ENCODE measurements around the gene GAB2. TPM values are rescaled to one million over a fixed set of nuclear protein-coding genes. Genes with fewer than 3 reads are reported as not detected.

The GAB2 gene
- total and polyA plus RNA-seq, 2 of the 4 experiments (the other 2 are of a cell fraction), result 3.3 to 5.9 TPM

DNA sequence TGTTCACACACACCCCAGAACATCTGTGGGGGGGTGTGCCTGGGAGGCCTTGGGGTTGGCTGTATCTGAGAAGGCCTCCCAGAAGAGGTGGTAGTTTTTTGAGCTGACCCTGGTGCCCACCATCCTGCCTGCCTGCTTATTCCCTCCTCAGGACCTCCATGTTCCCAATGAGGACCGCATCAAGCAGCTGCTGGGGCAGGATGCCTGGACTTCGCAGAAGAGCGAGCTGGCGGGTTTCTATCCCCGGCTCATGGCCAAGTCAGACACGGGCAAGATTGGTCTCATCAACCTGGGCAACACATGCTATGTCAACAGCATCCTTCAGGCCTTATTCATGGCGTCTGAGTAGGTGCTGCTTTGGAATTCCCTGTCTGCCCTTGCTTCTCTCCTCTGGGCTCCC lies 211.9 kb downstream of the GAB2 start:
- Histone ChIP-seq H3K4me3 (ENCODE audit: insufficient read depth, low read depth, low read length) (no peak overlapping the region), H3K56ac (ENCODE audit: extremely low read depth, insufficient read depth, low read length) (no peak overlapping the region), H3K9me3 (ENCODE audit: control insufficient read depth, insufficient read depth, low read length) (no peaks in the 10 kb centered on the region), H2AK5ac (ENCODE audit: low read depth, low read length) (no peak overlapping the region), H4K20me1 (ENCODE audit: insufficient read depth, low read length) (peaks cover 6% of the 10 kb centered on the region), H4K91ac (ENCODE audit: insufficient read depth, low read depth, low read length) (no peak overlapping the region), H3K18ac (ENCODE audit: low read depth, low read length) (no peak overlapping the region), H4K5ac (ENCODE audit: low read depth, low read length) (no peak overlapping the region), H3K27ac (ENCODE audit: insufficient read depth, low read length) (no peak overlapping the region), H3K23ac (ENCODE audit: low read depth, low read length) (no peak overlapping the region), H3K4me2 (ENCODE audit: low read depth, low read length) (no peak overlapping the region), H3K14ac (replicated peaks; ENCODE audit: low read depth, low read length) (no peak overlapping the region), H3K9ac (ENCODE audit: low read depth, low read length) (no peak overlapping the region), H4K8ac (ENCODE audit: low read depth in 2 of 2, low read length in 2 of 2) (no peak overlapping the region), H2BK20ac (ENCODE audit: low read depth, low read length) (no peak overlapping the region), H2AFZ (replicated peaks; ENCODE audit: low read length, poor library complexity) (no peak overlapping the region), H2BK15ac (ENCODE audit: low read depth, low read length) (no peak overlapping the region), H3K9me1 (ENCODE audit: insufficient read depth, low read length) (peaks cover 12% of the 10 kb centered on the region), H2AK9ac (replicated peaks; ENCODE audit: low read depth, low read length, poor library complexity) (no peak overlapping the region), H2BK5ac (ENCODE audit: low read depth, low read length, poor library complexity, severe bottlenecking) (no peak overlapping the region), H3K4me1 (ENCODE audit: control insufficient read depth, insufficient read depth, low read length) (peaks cover 11% of the 10 kb centered on the region; the same call in 1 of the 2 replicates), H3K27me3 (ENCODE audit: control insufficient read depth, insufficient read depth, low read length) (no peaks in the 10 kb centered on the region), H3K36me3 (ENCODE audit: control insufficient read depth, insufficient read depth, low read length) (peaks cover 56% of the 10 kb centered on the region), H3K4ac (ENCODE audit: low read depth, low read length) (no peak overlapping the region), H2BK120ac (ENCODE audit: low read depth, low read length) (no peak overlapping the region), H3K79me1 (ENCODE audit: low read depth in 1 of 2, low read length in 2 of 2) (peaks cover 6 to 28% of the 10 kb centered on the region in 2 experiments)
- no TSS peak for BruUV-seq (replicated peaks)
- ATAC-seq (ENCODE audit: low read depth), result no peak
- 100% methylated on average over 2 of the region's 7 CpGs; no CpG with 5 or more reads in 1 of the 2 experiments for WGBS, 2 experiments (ENCODE audit: extremely low coverage in 2 of 2, insufficient read length in 1 of 2)
- intact Hi-C loops (cut with micrococcal nuclease), result no loop called here
- dilution Hi-C loops (cut with HindIII; ENCODE audit: low sequenced_read_pairs, unreplicated experiment), result no loop called here
- in situ Hi-C loops (cut with MboI; ENCODE audit: low sequenced_read_pairs), result no loop called here
- DNase-seq, result no peak
- CTCF ChIA-PET, result no interaction called here
- TF ChIP-seq RCOR1 (IDR thresholded peaks at IDR 0.05; ENCODE audit: insufficient replicate concordance, low read length) (no peak), CHD1 (IDR thresholded peaks at IDR 0.05; ENCODE audit: low read depth, low read length) (no peak), RFX5 (IDR thresholded peaks at IDR 0.05; ENCODE audit: low read depth, low read length) (no peak)
- TF ChIP-seq, protein P1, sequence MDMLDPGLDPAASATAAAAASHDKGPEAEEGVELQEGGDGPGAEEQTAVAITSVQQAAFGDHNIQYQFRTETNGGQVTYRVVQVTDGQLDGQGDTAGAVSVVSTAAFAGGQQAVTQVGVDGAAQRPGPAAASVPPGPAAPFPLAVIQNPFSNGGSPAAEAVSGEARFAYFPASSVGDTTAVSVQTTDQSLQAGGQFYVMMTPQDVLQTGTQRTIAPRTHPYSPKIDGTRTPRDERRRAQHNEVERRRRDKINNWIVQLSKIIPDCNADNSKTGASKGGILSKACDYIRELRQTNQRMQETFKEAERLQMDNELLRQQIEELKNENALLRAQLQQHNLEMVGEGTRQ (IDR thresholded peaks at IDR 0.05; ENCODE audit: low read depth, low read length), result no peak
- POLR2A ChIA-PET (ENCODE audit: unreplicated experiment), result no interaction called here

Data from IMR-90 (cell line).